NCI-H1092 treated with DMSO at 0.1 percent for 48 hours (cell line): ENCODE data around the gene ZFYVE28.
"Not testable (repeated sequence)": the region's sequence is repeated elsewhere in the genome, so short reads cannot be mapped to it uniquely, and the experiment has no call there.

ENCODE experiments used
- DNase-seq: peaks from one replicate; lab custom pipeline; 2025; lab: John Stamatoyannopoulos, UW

ZFYVE28 gene

DNA sequence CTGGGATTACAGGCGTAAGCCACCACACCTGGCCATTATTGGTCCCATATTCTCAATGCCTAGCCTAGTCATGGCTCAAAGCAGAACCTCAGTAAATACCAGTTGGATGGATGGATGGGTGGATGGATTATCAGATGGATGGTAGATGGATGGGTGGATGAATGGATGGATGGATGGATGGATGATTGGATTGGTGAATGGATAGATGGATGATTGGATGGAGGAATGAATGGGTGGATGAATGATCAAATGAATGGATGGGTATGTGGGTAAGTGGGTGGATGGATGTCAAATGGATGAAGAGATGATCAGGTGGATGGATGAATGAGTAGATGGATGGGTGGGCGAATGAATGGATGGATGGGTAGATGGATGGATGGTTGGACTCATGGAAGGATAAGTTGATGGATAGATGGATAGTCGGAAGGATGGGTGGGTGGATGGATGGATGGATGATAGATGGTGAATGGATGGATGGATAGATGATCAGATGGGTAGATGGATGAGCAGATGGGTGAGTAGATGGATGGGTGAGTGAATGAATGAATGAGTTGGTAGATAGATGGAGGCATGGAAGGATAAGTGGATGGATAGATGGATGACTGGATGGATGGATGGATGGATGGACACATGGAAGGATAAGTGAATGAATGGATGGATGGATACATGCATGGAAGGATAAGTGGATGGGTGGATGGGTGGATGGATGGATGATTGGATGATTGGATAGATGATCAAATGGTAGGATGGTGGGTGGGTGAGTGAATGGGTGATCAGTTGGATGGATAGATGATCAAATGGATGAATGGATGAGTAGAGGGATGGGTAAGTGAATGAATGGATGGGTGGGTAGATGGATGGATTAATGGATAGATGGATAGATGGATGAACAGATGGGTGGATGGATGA lies 28.5 kb upstream of the ZFYVE28 start:
- no peak for DNase-seq

DNA sequence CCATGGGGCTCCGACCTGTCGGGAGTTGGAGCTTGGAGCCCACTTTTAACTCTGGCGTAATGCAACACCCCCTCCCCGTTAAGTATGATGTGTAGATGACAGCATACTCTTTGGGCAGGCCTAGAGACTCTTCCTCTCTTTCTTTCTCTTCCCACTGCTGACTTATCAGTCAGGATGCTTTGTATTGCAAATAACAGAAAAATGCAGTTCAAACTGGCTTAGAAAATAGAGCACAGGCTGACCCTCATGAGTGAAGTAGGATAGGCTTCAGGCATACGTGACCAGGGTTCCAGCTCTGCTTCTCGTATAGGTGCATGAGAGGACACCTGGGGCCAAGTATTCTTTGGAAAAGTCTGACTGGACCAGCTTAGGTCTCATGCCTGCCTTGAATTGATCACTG lies 27.1 kb upstream of the ZFYVE28 start:
- DNase-seq = no peak

- DNase-seq = no peak
Observed at GRCh38 chr4:2445130-2445529, 26.7 kb upstream of the ZFYVE28 start.

GRCh38 chr4:2443956-2444740 lies 25.7 kb upstream of the ZFYVE28 start:
- DNase-seq = no peak

- DNase-seq = no peak
Observed at GRCh38 chr4:2443061-2443730, 24.8 kb upstream of the ZFYVE28 start.

GRCh38 chr4:2442175-2442993 lies 23.9 kb upstream of the ZFYVE28 start:
- DNase-seq = no peak

DNA sequence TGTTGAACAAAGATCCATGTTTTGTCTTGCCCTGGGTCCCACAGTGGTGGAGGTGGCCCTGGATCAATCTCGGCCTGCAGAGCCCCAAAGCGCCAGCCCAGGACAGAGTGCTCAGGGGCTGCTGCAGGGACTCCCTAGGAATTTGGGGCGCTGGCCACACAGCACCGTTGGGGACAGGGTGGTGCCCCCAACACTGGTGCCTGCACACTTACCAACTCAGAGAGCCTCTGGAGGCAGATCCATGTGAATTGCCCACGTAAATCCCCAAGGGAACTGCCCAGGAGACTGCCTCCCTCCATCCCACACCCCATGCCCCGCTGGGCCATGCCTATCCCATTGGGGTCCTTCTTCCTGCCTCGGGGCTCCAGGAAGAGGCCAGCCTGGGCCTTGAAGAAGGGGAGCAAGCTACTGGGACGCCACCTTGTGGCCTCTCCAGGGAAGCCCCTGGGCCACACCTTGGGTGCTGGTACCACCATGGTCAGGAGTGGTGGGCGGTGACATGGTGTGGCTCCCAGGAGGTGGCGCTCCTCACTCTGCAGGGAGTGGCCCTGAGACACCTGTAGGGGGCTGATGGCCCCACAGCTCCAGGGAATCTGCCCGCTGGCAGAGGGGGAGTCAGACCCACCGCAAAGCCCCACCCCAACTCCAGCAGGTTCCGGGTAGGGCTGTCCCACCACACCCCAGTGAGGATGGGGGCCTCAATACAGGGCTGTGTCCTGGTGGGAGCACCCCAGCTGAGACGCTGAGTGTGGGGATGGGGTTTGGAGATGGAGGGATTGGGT lies 23.1 kb upstream of the ZFYVE28 start:
- peak; percentile 64 for DNase-seq

DNA sequence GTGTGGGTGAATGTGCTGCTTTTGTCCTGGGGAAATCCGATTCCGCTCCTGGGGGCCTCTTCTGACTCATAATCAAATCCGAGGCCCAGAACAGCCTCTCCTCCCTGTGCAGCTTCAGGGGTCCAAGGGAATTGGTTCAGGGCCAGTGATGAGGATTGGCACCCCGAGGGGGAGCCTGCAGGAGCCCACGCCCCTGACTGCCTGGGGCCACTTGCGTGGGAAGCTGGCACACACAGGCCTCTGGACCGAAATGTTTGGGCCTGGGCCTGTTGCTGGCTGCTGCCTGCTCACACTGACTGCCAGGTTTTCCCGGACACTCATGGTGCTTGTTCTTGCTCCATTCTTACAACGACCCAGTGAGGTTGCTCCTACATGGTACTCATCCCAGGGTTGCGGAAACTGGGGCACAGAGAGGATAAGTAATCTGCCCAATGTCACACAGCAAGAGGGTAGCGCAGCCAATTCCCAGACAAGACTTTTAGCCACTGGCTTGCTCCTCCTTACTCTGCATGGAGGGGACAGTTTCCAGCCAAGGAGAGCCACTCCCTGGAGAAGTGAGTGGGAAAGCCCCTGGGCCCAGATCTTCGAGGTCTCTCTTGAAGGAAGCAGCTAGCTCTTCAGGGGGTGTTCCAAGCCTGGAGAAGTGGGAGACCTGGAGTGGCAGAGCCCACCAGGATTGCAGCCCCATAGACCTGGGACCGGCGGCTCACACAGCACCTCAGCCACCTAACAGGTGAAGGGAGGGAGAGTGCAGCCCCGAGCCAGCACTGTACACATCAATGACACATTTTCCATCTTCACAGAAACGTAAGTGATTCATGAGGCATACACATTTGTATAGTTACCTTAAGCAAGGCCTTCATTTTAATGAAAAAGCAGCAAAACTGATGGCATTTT lies 20.6 kb upstream of the ZFYVE28 start:
- DNase-seq = no peak

DNA sequence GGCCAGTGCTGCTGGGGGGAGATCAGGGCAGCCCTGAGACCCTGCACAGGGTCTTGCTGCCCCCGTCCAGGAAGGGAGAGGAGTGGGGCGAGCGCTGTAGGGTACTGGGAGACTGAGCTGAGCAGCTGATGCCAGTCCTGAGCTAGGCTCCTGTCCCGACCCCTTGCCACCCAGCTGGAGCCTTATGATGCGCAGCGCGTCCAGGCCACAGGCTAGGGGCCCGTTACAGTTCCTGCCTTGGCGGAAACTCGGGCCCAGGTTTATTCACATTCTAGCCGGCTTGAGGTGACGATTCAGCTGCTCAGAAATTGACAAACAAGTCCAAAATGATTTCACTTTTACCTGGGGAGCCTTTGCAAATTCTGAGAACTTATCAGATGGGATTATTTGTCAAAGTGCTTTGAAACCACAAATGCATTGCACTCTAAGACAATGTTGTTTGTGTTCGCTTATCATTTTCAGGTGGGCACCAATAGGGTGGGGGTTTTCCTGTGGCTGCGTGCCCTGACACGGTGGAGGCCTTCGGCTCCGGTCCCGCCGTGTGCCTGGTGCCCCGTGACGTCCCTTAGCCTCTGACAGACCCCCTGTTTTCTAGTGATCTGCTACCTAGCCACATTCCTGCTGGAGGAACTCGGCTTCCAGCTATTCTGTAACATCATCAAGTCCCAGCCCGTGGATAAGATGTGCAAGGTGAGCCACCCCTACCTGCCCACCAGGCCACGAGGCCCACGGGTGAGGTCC lies 19.2 kb upstream of the ZFYVE28 start:
- DNase-seq = no peak

DNA sequence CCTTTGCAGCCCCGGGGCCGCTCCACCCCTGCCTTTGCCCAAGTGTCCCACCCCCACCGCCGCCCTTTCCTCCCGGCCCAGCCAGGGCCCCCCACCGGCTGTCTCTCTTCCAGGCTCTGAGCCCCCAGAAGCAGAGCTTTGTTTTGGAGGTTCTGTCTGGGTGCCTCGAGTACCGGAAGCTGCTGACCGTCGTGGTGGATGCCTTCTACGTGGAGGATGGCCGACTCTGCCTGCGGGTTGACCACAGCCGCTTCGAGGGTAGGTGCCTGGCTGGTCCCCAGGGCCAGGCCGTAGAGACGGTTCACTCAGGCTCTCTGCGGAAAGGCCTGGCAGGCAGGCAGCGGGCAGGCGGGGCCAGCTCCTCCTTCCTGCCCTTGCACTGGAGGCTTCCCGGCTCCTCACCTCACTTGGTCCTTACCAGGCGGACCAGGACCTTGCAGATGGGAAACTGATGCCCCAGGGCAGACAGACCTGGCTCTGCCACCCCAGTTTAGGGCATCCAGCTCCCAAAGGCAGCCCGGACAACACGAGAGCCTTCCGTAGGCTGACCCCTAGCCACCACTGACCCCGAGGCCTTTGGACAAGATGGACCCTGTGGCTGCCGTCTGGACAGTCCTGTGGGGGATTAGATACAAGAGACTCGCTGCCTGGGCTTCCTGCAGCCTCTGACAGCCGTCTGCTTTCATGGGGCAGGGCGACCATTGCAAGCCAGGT lies 18.5 kb upstream of the ZFYVE28 start:
- no peak for DNase-seq

DNA sequence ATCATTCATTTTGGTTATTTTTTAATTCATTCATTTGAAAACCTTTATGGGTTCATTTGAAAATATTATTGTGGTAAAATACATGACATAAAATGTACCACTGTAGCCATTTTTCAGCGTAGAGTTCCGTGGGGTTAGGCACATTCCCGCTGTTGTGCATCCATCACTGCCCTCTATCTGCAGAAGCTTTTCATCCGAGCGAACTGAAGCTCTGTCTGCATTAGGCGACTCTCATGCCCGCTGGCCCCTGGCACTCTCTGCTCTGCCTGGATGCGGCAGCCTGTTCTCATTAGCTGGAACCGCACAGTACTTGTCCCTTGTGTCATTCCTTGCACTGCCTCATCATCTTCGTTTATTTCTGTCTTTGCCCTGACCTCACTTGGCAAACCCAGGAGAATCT lies 17.9 kb upstream of the ZFYVE28 start:
- DNase-seq = peak; percentile 14

- no peak for DNase-seq
Observed at GRCh38 chr4:2434420-2434819, 16.0 kb upstream of the ZFYVE28 start.

DNA sequence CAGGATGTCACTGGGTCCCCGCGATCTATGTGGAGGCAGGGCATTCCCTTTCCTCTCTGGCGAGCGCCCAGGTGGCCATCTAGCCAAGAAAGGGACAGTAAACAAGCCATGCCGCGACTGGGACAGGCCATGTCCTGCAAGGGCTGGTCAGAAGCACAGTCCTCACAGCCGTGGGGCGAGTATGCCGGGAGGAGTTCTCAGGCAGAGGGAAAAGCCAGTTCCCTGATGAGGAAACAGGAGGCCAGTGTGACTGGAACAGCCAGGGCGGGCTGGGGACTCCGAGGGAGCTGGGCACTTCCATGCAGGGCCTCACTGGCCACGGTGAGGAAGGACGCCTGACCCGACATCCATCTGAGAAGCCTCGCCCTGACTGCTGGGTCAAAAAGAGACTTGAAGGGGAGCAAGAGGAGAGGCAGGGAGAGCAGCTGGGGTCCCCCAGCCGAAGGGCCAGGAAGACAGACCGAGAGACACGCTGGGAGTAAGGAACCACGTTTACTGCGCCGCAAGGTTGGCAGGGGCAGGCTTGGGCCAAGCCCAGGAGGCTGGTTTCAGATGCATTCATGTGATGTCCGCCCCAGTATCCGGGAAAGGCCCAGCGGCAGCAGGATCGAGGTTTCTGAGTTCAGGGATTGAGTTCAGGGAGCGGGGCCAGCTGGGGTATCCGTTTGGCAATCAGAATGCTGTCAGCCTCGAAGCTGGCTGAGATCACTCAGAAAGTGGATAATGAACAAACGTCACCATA lies 15.3 kb upstream of the ZFYVE28 start:
- no peak for DNase-seq

DNA sequence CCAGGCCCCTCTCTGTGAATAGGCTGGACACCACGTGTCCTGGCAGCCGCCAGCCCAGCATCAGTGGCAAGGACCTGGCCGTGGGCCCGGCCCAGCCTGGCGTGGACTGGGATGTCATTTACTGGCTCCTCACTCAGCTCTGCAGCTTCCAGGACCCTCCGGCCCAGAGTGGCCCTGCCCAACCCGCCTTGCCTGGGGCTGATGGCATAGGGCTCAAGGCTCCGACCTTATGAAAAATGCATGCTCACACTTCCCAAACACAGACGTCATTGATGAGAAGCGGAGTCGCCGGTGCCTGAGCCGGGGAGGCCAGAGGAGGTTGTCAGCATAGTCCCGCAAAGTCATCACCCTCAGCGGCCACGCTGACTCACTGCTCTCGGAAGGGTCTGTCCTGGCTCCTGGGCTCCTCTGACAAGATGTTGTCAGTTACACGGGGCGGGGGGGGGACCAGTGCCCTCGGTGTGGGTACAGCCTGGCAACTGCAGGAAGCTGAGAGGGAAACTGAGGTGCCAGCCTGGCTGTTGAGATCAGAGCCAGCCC lies 14.6 kb upstream of the ZFYVE28 start:
- DNase-seq = no peak

DNA sequence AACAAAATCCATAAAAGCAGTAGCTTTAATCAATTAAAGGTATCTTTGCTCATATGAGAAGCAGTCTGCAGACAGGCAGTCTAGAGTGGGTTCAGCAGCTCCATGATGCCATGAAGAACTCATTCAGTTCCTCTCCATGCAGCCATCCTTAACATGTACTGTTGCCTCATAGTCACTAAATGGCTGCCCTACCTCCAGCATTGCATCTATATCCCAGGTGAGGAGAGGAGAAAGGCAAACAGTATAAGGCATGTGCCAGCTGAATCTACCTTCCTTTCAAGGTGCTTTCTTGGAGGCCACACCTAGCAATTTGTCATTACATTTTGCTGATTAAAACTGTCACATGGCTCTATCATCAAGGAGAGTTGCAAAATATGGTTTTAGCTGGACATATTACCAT lies 13.6 kb upstream of the ZFYVE28 start:
- no peak for DNase-seq

- DNase-seq = not testable (repeated sequence)
Observed at GRCh38 chr4:2429945-2430757, 11.7 kb upstream of the ZFYVE28 start.
